NT2/D1 (cell line): ENCODE results near the gene IRF2BPL.

Source experiments
- SUZ12 ChIP-seq: IDR thresholded peaks from 2 replicates; pipeline ENCODE4 v1.6.1; 2011; ENCODE audit not compliant: insufficient read length, insufficient read depth; ENCODE audit errors: extremely low read depth
- YY1 ChIP-seq: IDR thresholded peaks from 2 replicates; pipeline ENCODE4 v1.6.1; 2011; ENCODE audit not compliant: insufficient read length, insufficient read depth
- ZNF274 ChIP-seq: IDR thresholded peaks from 2 replicates; pipeline ENCODE4 v1.6.1; 2011; ENCODE audit warnings: mild to moderate bottlenecking, low read depth, low read length

DNA sequence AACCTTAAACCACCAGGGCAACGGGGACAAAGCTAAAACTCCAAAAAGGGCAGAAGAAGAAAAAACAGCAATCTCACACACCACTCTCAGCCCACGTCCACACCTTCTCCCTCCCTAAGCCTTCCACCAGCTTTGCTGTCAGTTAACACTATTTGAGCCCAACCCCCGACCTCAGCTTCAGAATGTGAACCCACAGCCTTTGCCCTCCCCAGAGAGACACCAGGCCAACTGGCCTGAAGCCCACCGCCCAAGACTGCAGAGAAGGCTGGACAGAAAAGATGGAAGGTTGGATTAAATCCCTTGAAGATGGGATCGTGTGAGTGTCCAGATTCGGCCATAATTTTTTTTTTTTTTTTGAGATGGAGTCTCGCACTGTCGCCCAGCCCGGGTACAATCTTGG, 22.4 kb downstream of the IRF2BPL start:
- TF ChIP-seq ZNF274 (no peak), YY1 (no peak), SUZ12 (no peak)
